Stomach (tissue), 9 donors: ENCODE measurements around the gene MMP1. TPM values are rescaled to one million over a fixed set of nuclear protein-coding genes. Genes with fewer than 3 reads are reported as not detected.

Source experiments
- DNase-seq, 2 donors: peaks; one replicate each; pipeline versions ENCODE4 v3.0.0 to v3.0.0-alpha.2; 2013 to 2019
- H3K27ac ChIP-seq, 5 donors: fragments of 200-600 bp in 4 of 5; sonication (generic) in 4 of 5; one replicate each; pipeline ENCODE4 v1.5.1; 2013 to 2019; ENCODE audit warnings: mild to moderate bottlenecking in 1 of 5, moderate library complexity in 1 of 5
- H3K27me3 ChIP-seq, 3 donors: fragments of 200-600 bp; sonication (generic); one replicate each; pipeline ENCODE4 v1.5.1; 2017 to 2019; ENCODE audit warnings: mixed run types in 1 of 3
- H3K36me3 ChIP-seq, 4 donors: fragments of 200-600 bp; sonication (generic); 1 replicate in 3 of 4; 2 replicates in 1 of 4; pipeline ENCODE4 v1.5.1; 2016 to 2019
- H3K4me1 ChIP-seq, 4 donors: fragments of 200-600 bp; sonication (generic); one replicate each; pipeline ENCODE4 v1.5.1; 2016 to 2019
- H3K4me3 ChIP-seq, 4 donors: fragments of 200-600 bp; sonication (generic) in 3 of 4; one replicate each; pipeline ENCODE4 v1.5.1; 2016 to 2019; ENCODE audit warnings: mild to moderate bottlenecking in 1 of 4
- H3K9me3 ChIP-seq, 4 donors: fragments of 200-600 bp; sonication (generic); one replicate each; pipeline ENCODE4 v1.5.1; 2016 to 2019
- CTCF ChIP-seq, 7 experiments: fragments of 450-650 bp in 4 of 7; fragments of 200-600 bp in 3 of 7; sonication (generic) in 3 of 7; IDR thresholded peaks; one replicate each; pipeline ENCODE4 v1.5.1; 2016 to 2019; ENCODE audit warnings: antibody characterized with exemption in 7 of 7, control low read depth in 2 of 7, mild to moderate bottlenecking in 1 of 7
- EP300 ChIP-seq: sonication (generic); formaldehyde crosslinking; IDR thresholded peaks from one replicate; pipeline ENCODE4 v1.6.1; 2017; ENCODE audit warnings: antibody characterized with exemption
- POLR2A ChIP-seq, 4 donors: fragments of 450-650 bp; IDR thresholded peaks; one replicate each; pipeline ENCODE4 v1.6.1; 2016; ENCODE audit warnings: antibody characterized with exemption in 4 of 4, control low read depth in 2 of 4, mild to moderate bottlenecking in 1 of 4, moderate library complexity in 1 of 4
- POLR2AphosphoS5 ChIP-seq, 3 donors: sonication (generic); formaldehyde crosslinking; IDR thresholded peaks; one replicate each; pipeline ENCODE4 v1.6.1; 2016; ENCODE audit warnings: antibody characterized with exemption in 3 of 3
- WGBS, 5 donors: extraction: QIAGEN DNeasy Blood & Tissue Kit in 3 of 5; methylation state at CpG; one replicate each; pipeline versions ENCODE4 v1.1.5 to v1.1.7; 2013 to 2018; 5-methylcytosine and 5-hydroxymethylcytosine counted together
- intact Hi-C: fragments of 100-400 bp; cut with DNase I; formaldehyde crosslinking; loops from one replicate; pipeline ENCODE4 v1.15.1; 2023; ENCODE audit warnings: low total_unique reads
- polyA plus RNA-seq, 3 donors: library from polyadenylated mRNA; stranded (reverse); fragments of 200-250 nt; gene quantifications; one replicate each; pipeline ENCODE4 v1.2.3, GENCODE V29; 2013
- total RNA-seq, 5 donors: library from RNA; depleted of rRNA; stranded (reverse); fragments of >200 nt; gene quantifications; one replicate each; pipeline versions ENCODE4 v1.1.0 to v1.2.3, GENCODE V29; 2014 to 2016
- donor health status: healthy with polysubstance abuse.
- donor health status: Bipolar disorder and iron deficiency.
- donor health status: healthy.

MMP1 gene
- total and polyA plus RNA-seq, 8 donors: 0.89 to 127 (median 7.5) TPM; not detected in 2

GRCh38 chr11:102788334-102788995 lies 9.5 kb downstream of the MMP1 start:
- Histone ChIP-seq H3K36me3 (no peaks in the 10 kb centered on the region), H3K9me3 (no peaks in the 10 kb centered on the region), H3K27me3 (no peaks in the 10 kb centered on the region), H3K4me1 (peaks cover 0 to 13% (median 6%) of the 10 kb centered on the region in 4 donors), H3K4me3 (no peak overlapping the region), H3K27ac (no peak overlapping the region)
- no peak for DNase-seq
- intact Hi-C loops: no loop called here
- 48 to 68% (median 52%) methylated on average over 8 of the region's 8 CpGs for WGBS, 5 donors
- TF ChIP-seq EP300: no peak
- no peak for TF ChIP-seq POLR2A (IDR thresholded peaks at IDR 0.05)
- TF ChIP-seq CTCF (IDR thresholded peaks at IDR 0.05): no peak
- TF ChIP-seq POLR2AphosphoS5 (IDR thresholded peaks at IDR 0.05): no peak

GRCh38 chr11:102784380-102784779 lies 13.6 kb downstream of the MMP1 start:
- Histone ChIP-seq H3K4me1 (peaks cover 0 to 14% (median 5%) of the 10 kb centered on the region in 4 donors), H3K4me3 (no peak overlapping the region), H3K27ac (no peak overlapping the region), H3K9me3 (no peaks in the 10 kb centered on the region), H3K27me3 (no peaks in the 10 kb centered on the region), H3K36me3 (no peaks in the 10 kb centered on the region)
- WGBS, 5 donors: 67 to 76% (median 71%) methylated on average over 3 of the region's 3 CpGs
- intact Hi-C loops: no loop called here
- no peak for TF ChIP-seq EP300
- no peak for TF ChIP-seq POLR2AphosphoS5 (IDR thresholded peaks at IDR 0.05)
- no peak for TF ChIP-seq CTCF (IDR thresholded peaks at IDR 0.05)
- no peak for DNase-seq

- TF ChIP-seq EP300 (no peak), CTCF (IDR thresholded peaks at IDR 0.05) (no peak), POLR2A (IDR thresholded peaks at IDR 0.05) (no peak), POLR2AphosphoS5 (IDR thresholded peaks at IDR 0.05) (no peak)
- H3K9me3 ChIP-seq: no peaks in the 10 kb centered on the region
- intact Hi-C loops: no loop called here
- DNase-seq: no peak
- no peak overlapping the region for H3K4me3 ChIP-seq
- H3K27me3 ChIP-seq: no peaks in the 10 kb centered on the region
- no peaks in the 10 kb centered on the region for H3K36me3 ChIP-seq
- peaks cover 0 to 12% (median 5%) of the 10 kb centered on the region in 4 donors for H3K4me1 ChIP-seq
- H3K27ac ChIP-seq: no peak overlapping the region
- WGBS, 5 donors: 33 to 59% (median 43%) methylated on average over 2 of the region's 2 CpGs
Observed at GRCh38 chr11:102783720-102784119, 14.2 kb downstream of the MMP1 start.

GRCh38 chr11:102783016-102783415 lies 14.9 kb downstream of the MMP1 start:
- peaks cover 0 to 9% (median 4%) of the 10 kb centered on the region in 4 donors for H3K4me1 ChIP-seq
- no peaks in the 10 kb centered on the region for H3K9me3 ChIP-seq
- no peak overlapping the region for H3K27ac ChIP-seq
- no peaks in the 10 kb centered on the region for H3K27me3 ChIP-seq
- H3K36me3 ChIP-seq: no peaks in the 10 kb centered on the region
- no peak overlapping the region for H3K4me3 ChIP-seq
- no peak for DNase-seq
- TF ChIP-seq POLR2AphosphoS5 (IDR thresholded peaks at IDR 0.05) (no peak), POLR2A (IDR thresholded peaks at IDR 0.05) (no peak), CTCF (IDR thresholded peaks at IDR 0.05) (no peak), EP300 (no peak)
- intact Hi-C loops: no loop called here
